PC-3 (cell line): ENCODE data around the gene DGKI. TPM values are rescaled to one million over a fixed set of nuclear protein-coding genes. Genes with fewer than 3 reads are reported as not detected.

Experiments
- ATAC-seq: fragments of 200-7000 bp; cut with Tn5 transposase; 2 replicates; pipeline ENCODE4 v1.9.1; 2020; ENCODE audit warnings: mild to moderate bottlenecking, moderate library complexity
- BruUV-seq: library from RNA; stranded (reverse); fragments of 400-500 nt; replicated peaks from 2 replicates; lab custom pipeline; 2021; lab: Mats Ljungman, UMichigan
- CTCF ChIA-PET: fragments of 300-600 bp; sonication (Branson Sonifier 250); formaldehyde crosslinking; loops from one replicate; lab custom pipeline; 2022; ENCODE audit warnings: antibody characterized with exemption; lab: Charles Lee
- POLR2A ChIA-PET: fragments of 300-600 bp; sonication (Branson Sonifier 250); formaldehyde crosslinking; loops from one replicate; lab custom pipeline; 2022; ENCODE audit warnings: antibody characterized with exemption; ENCODE audit not compliant: unreplicated experiment; lab: Charles Lee
- DNase-seq: peaks from one replicate; pipeline ENCODE4 v3.0.0-alpha.2; 2015
- H2AFZ ChIP-seq: fragments of 300-600 bp; sonication (generic); 2 replicates; pipeline ENCODE4 v1.6.0; 2016; ENCODE audit warnings: antibody characterized with exemption, low read length
- H3F3A ChIP-seq: fragments of 300-600 bp; sonication (generic); one replicate; pipeline ENCODE4 v1.6.0; 2017; ENCODE audit warnings: antibody characterized with exemption, low read length, control low read depth, mild to moderate bottlenecking; ENCODE audit not compliant: unreplicated experiment
- H3K27ac ChIP-seq: fragments of 300-600 bp; sonication (generic); 2 replicates; pipeline ENCODE4 v1.5.1; 2016; ENCODE audit warnings: mild to moderate bottlenecking, low read length
- H3K27me3 ChIP-seq: fragments of 300-600 bp; sonication (generic); 2 replicates; pipeline ENCODE4 v1.6.1; 2016; ENCODE audit warnings: low read length, mixed read lengths
- H3K36me3 ChIP-seq: fragments of 300-600 bp; sonication (generic); 2 replicates; pipeline ENCODE4 v1.6.1; 2016; ENCODE audit warnings: low read depth, mixed run types, low read length, mixed read lengths
- H3K4me1 ChIP-seq: fragments of 300-600 bp; sonication (generic); 2 replicates; pipeline ENCODE4 v1.5.1; 2016; ENCODE audit warnings: low read length; ENCODE audit not compliant: insufficient read depth
- H3K4me2 ChIP-seq: fragments of 300-600 bp; sonication (generic); 2 replicates; pipeline ENCODE4 v1.6.0; 2016; ENCODE audit warnings: low read length
- H3K4me3 ChIP-seq: fragments of 300-600 bp; sonication (generic); 2 replicates; pipeline ENCODE4 v1.5.1; 2016; ENCODE audit warnings: mild to moderate bottlenecking, low read length, mixed read lengths
- H3K79me2 ChIP-seq: fragments of 300-600 bp; sonication (generic); 2 replicates; pipeline ENCODE4 v1.6.1; 2017; ENCODE audit warnings: low read length, mixed read lengths
- H3K9ac ChIP-seq: fragments of 300-600 bp; sonication (generic); 2 replicates; pipeline ENCODE4 v1.6.0; 2016; ENCODE audit warnings: mild to moderate bottlenecking, low read length
- H3K9me2 ChIP-seq: fragments of 300-600 bp; sonication (generic); replicated peaks from 2 replicates; pipeline ENCODE4 v1.6.1; 2016; ENCODE audit warnings: mixed run types, low read length, mixed read lengths
- H3K9me3 ChIP-seq: fragments of 300-600 bp; sonication (generic); 2 replicates; pipeline ENCODE4 v1.6.1; 2016; ENCODE audit warnings: low read length, mixed read lengths
- H4K20me1 ChIP-seq: fragments of 300-600 bp; sonication (generic); 2 replicates; pipeline ENCODE4 v1.6.1; 2016; ENCODE audit warnings: low read length, mixed read lengths
- CTCF ChIP-seq: fragments of 300-600 bp; sonication (generic); conservative IDR thresholded peaks from 2 replicates; pipeline ENCODE4 v1.5.1; 2017; ENCODE audit warnings: antibody characterized with exemption, low read depth, mild to moderate bottlenecking, low read length
- EZH2 ChIP-seq: fragments of 300-600 bp; sonication (generic); IDR thresholded peaks from one replicate; pipeline ENCODE4 v1.6.1; 2017; ENCODE audit warnings: antibody characterized with exemption, mild to moderate bottlenecking, low read length; ENCODE audit not compliant: unreplicated experiment
- EZH2phosphoT487 ChIP-seq: fragments of 300-600 bp; sonication (generic); IDR thresholded peaks from 2 replicates; pipeline ENCODE4 v1.6.1; 2018; ENCODE audit warnings: mild to moderate bottlenecking, antibody characterized with exemption, low read length, borderline replicate concordance
- intact Hi-C: fragments of 100-400 bp; cut with micrococcal nuclease; formaldehyde crosslinking; loops from 2 replicates; pipeline ENCODE4 v1.9.0; 2023
- total RNA-seq: library from RNA; depleted of rRNA; stranded (reverse); fragments of >200 nt; gene quantifications from 2 replicates; pipeline ENCODE4 v1.2.3, GENCODE V29; 2014

The DGKI gene
- total RNA-seq, 1 experiment from 2014 or later: not detected

GRCh38 chr7:137386966-137387365 is 459.8 kb downstream of the DGKI start:
- H4K20me1 ChIP-seq: no peaks in the 10 kb centered on the region
- no peaks in the 10 kb centered on the region for H3K9me2 ChIP-seq
- no TSS peak for BruUV-seq
- H3K27me3 ChIP-seq: peaks cover 53% of the 10 kb centered on the region
- H3K27ac ChIP-seq: no peak overlapping the region
- TF ChIP-seq EZH2: no peak
- no peak for TF ChIP-seq CTCF
- TF ChIP-seq EZH2phosphoT487: no peak
- H3K9me3 ChIP-seq: no peaks in the 10 kb centered on the region
- H3K79me2 ChIP-seq: no peaks in the 10 kb centered on the region
- H2AFZ ChIP-seq: no peak overlapping the region
- DNase-seq: no peak
- no peak overlapping the region for H3K9ac ChIP-seq
- no peaks in the 10 kb centered on the region for H3F3A ChIP-seq
- H3K4me2 ChIP-seq: no peak overlapping the region
- H3K36me3 ChIP-seq: no peaks in the 10 kb centered on the region
- H3K4me1 ChIP-seq: no peaks in the 10 kb centered on the region
- CTCF ChIA-PET: no interaction called here
- no peak for ATAC-seq
- intact Hi-C loops: no loop called here
- POLR2A ChIA-PET: no interaction called here
- H3K4me3 ChIP-seq: no peak overlapping the region

GRCh38 chr7:137381045-137381444 is 465.7 kb downstream of the DGKI start:
- no peak for ATAC-seq
- no peaks in the 10 kb centered on the region for H3K9me2 ChIP-seq
- no peak overlapping the region for H3K27ac ChIP-seq
- intact Hi-C loops: no loop called here
- H2AFZ ChIP-seq: no peak overlapping the region
- H3K4me3 ChIP-seq: no peak overlapping the region
- no peaks in the 10 kb centered on the region for H3K9me3 ChIP-seq
- ChIA-PET CTCF (no interaction called here), POLR2A (no interaction called here)
- no peak for DNase-seq
- H3K9ac ChIP-seq: no peak overlapping the region
- no peak overlapping the region for H3K4me2 ChIP-seq
- BruUV-seq: no TSS peak
- no peaks in the 10 kb centered on the region for H3K36me3 ChIP-seq
- no peaks in the 10 kb centered on the region for H3F3A ChIP-seq
- no peaks in the 10 kb centered on the region for H4K20me1 ChIP-seq
- H3K79me2 ChIP-seq: no peaks in the 10 kb centered on the region
- TF ChIP-seq EZH2 (no peak), EZH2phosphoT487 (no peak), CTCF (no peak)
- peaks cover 41% of the 10 kb centered on the region; the same call in 1 of the 2 replicates for H3K27me3 ChIP-seq
- H3K4me1 ChIP-seq: no peaks in the 10 kb centered on the region

GRCh38 chr7:137373507-137373906 is 473.3 kb downstream of the DGKI start:
- H3F3A ChIP-seq: no peaks in the 10 kb centered on the region
- H3K4me3 ChIP-seq: no peak overlapping the region
- ATAC-seq: no peak
- no peaks in the 10 kb centered on the region for H3K36me3 ChIP-seq
- intact Hi-C loops: no loop called here
- ChIA-PET CTCF (no interaction called here), POLR2A (no interaction called here)
- peaks cover 22% of the 10 kb centered on the region; the same call in 1 of the 2 replicates for H3K27me3 ChIP-seq
- no peak overlapping the region for H3K9ac ChIP-seq
- no peak overlapping the region for H3K27ac ChIP-seq
- no peaks in the 10 kb centered on the region for H4K20me1 ChIP-seq
- no peaks in the 10 kb centered on the region for H3K9me3 ChIP-seq
- H2AFZ ChIP-seq: no peak overlapping the region
- H3K4me1 ChIP-seq: no peaks in the 10 kb centered on the region
- TF ChIP-seq EZH2 (no peak), CTCF (no peak), EZH2phosphoT487 (no peak)
- DNase-seq: no peak
- BruUV-seq: no TSS peak
- H3K4me2 ChIP-seq: no peak overlapping the region
- no peaks in the 10 kb centered on the region for H3K9me2 ChIP-seq
- H3K79me2 ChIP-seq: no peaks in the 10 kb centered on the region
